ENCODE results near the gene UBE2R2.

Gene UBE2R2

GRCh38 chr9:33850677-33851076 lies 33.7 kb downstream of the UBE2R2 start:
- DNase-seq (ENCODE audit: low read depth): no peak
- TF ChIP-seq CTCF (conservative IDR thresholded peaks at IDR 0.05; ENCODE audit: control insufficient read depth, insufficient read depth, low read depth, low read length): no peak
- no peak overlapping the region for H3K4me3 ChIP-seq (ENCODE audit: control insufficient read depth, low read depth, low read length)

GRCh38 chr9:33851301-33851700 lies 34.3 kb downstream of the UBE2R2 start:
- TF ChIP-seq CTCF (conservative IDR thresholded peaks at IDR 0.05; ENCODE audit: control insufficient read depth, insufficient read depth, low read depth, low read length): no peak
- no peak overlapping the region for H3K4me3 ChIP-seq (ENCODE audit: control insufficient read depth, low read depth, low read length)
- peak; percentile 39 for DNase-seq (ENCODE audit: low read depth)

- H3K4me3 ChIP-seq (ENCODE audit: control insufficient read depth, low read depth, low read length): no peak overlapping the region
- DNase-seq (ENCODE audit: low read depth): peak; percentile 56
- peak; percentile 43 for TF ChIP-seq CTCF (conservative IDR thresholded peaks at IDR 0.05; ENCODE audit: control insufficient read depth, insufficient read depth, low read depth, low read length)
Measured at GRCh38 chr9:33852216-33852826, 35.4 kb downstream of the UBE2R2 start.

GRCh38 chr9:33856247-33856646 lies 39.3 kb downstream of the UBE2R2 start:
- TF ChIP-seq CTCF (conservative IDR thresholded peaks at IDR 0.05; ENCODE audit: control insufficient read depth, insufficient read depth, low read depth, low read length): no peak
- DNase-seq (ENCODE audit: low read depth): no peak
- no peak overlapping the region for H3K4me3 ChIP-seq (ENCODE audit: control insufficient read depth, low read depth, low read length)

- peak; percentile 37 for DNase-seq (ENCODE audit: low read depth)
- no peak overlapping the region for H3K4me3 ChIP-seq (ENCODE audit: control insufficient read depth, low read depth, low read length)
- no peak for TF ChIP-seq CTCF (conservative IDR thresholded peaks at IDR 0.05; ENCODE audit: control insufficient read depth, insufficient read depth, low read depth, low read length)
Measured at GRCh38 chr9:33858423-33858822, 41.5 kb downstream of the UBE2R2 start.

- H3K4me3 ChIP-seq (ENCODE audit: control insufficient read depth, low read depth, low read length): no peak overlapping the region
- DNase-seq (ENCODE audit: low read depth): no peak
- TF ChIP-seq CTCF (conservative IDR thresholded peaks at IDR 0.05; ENCODE audit: control insufficient read depth, insufficient read depth, low read depth, low read length): peak; percentile 22
Measured at GRCh38 chr9:33860200-33860871, 43.4 kb downstream of the UBE2R2 start.
